Testis (tissue), 5 donors: ENCODE results near the gene VGLL2. TPM values are rescaled to one million over a fixed set of nuclear protein-coding genes. Genes with fewer than 3 reads are reported as not detected.

Experiments used
- DNase-seq: peaks from one replicate; pipeline ENCODE4 v3.0.0-alpha.2; 2019
- H3K27ac ChIP-seq, 2 donors: fragments of 200-600 bp; sonication (generic); one replicate each; pipeline ENCODE4 v1.5.1; 2019
- H3K27me3 ChIP-seq: fragments of 200-600 bp; sonication (generic); one replicate; pipeline ENCODE4 v1.5.1; 2019
- H3K36me3 ChIP-seq: fragments of 200-600 bp; sonication (generic); one replicate; pipeline ENCODE4 v1.5.1; 2017; ENCODE audit warnings: low read depth; ENCODE audit errors: missing control alignments
- H3K4me1 ChIP-seq: fragments of 200-600 bp; sonication (generic); one replicate; pipeline ENCODE4 v1.5.1; 2019
- H3K4me3 ChIP-seq, 2 donors: fragments of 200-600 bp; sonication (generic); one replicate each; pipeline ENCODE4 v1.5.1; 2017 to 2019
- H3K9me3 ChIP-seq: fragments of 200-600 bp; sonication (generic); one replicate; pipeline ENCODE4 v1.5.1; 2017
- POLR2A ChIP-seq: fragments of 450-650 bp; IDR thresholded peaks from one replicate; pipeline ENCODE4 v1.6.1; 2017; ENCODE audit warnings: antibody characterized with exemption, mild to moderate bottlenecking, moderate library complexity
- WGBS, 2 donors: methylation state at CpG; one replicate each; pipeline ENCODE4 v1.1.5; 2018; 5-methylcytosine and 5-hydroxymethylcytosine counted together
- intact Hi-C: fragments of 100-400 bp; cut with DNase I; formaldehyde crosslinking; loops from one replicate; pipeline ENCODE4 v1.15.1; 2023; ENCODE audit warnings: low total_unique reads
- long read RNA-seq, 2 donors: transcript quantifications; one replicate each; lab custom pipeline, GENCODE V29; 2026
- polyA plus RNA-seq: library from polyadenylated mRNA; stranded (reverse); fragments of 350-450 nt; fragmentation: Illumina TruSeq; extraction: RNeasy Lipid Tissue Mini Kit (QIAGEN cat#74804); gene quantifications from one replicate; pipeline ENCODE4 v1.2.3, GENCODE V29; 2014; ENCODE audit warnings: low read depth, low replicate concordance; ENCODE audit not compliant: insufficient read depth
- total RNA-seq, 2 donors: library from RNA; depleted of rRNA; stranded (reverse); fragments of >200 nt; gene quantifications; one replicate each; pipeline ENCODE4 v1.2.3, GENCODE V29; 2016
- TF ChIP-seq, protein P1 (sequence below), 3 experiments: fragments of 450-650 bp in 2 of 3; fragments of 200-600 bp in 1 of 3; sonication (generic) in 1 of 3; IDR thresholded peaks; one replicate each; pipeline ENCODE4 v1.5.1; 2016 to 2019; ENCODE audit warnings: antibody characterized with exemption in 3 of 3, mild to moderate bottlenecking in 2 of 3, moderate library complexity in 1 of 3

VGLL2 gene
- total RNA-seq, result 1 to 10 TPM; 1.7 TPM
- polyA plus RNA-seq, result 1.7 TPM
- long read RNA-seq, donor 1, result 0 reads
- long read RNA-seq, donor 2, result 0 reads

DNA sequence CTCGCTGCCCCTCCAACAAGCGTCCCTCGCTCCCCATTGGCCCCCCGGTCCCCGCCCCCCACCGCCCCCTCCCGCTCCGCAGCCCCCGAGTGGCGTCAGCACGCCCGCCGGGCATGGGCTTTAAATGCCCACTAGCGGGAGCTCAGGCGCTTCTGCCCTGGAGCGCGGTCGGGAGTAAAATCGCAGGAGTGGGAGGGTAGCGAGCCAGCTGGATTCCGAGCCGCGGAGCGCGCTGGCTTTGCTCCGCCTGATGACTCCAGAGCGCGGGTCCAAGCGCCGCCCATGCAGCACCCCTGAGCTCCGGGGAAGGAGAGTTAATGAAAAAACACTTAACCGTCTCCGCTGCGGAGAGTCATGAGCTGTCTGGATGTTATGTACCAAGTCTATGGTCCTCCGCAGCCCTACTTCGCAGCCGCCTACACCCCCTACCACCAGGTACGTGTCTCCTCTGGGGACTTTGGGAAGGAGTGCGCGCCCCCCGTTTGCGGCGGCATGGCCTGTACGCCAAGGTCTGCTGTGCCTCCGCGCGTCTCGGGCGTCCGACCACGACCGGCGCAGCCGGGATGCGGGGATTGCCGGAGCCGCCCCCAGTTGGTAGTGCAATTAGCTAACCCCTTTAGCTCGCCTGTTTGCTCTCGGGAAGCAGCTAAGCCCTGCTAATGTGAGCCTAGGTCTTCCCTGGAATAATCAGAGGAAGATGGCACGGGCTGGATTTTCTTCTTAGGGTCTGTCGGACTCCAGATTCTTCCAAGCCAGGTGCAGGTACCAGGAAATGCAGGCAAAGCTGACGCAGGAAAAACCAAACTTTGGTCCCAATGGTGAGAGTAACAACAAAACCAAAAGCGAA lies at the start of gene VGLL2:
Gene VGLL2 (plus strand): TSS at position 149 of the 847 bp plus-strand sequence. CDS start 206 bp downstream, at position 355.
- Histone ChIP-seq H3K36me3 (no peaks in the 10 kb centered on the region), H3K27ac (no peak within 1 kb of the TSS), H3K4me1 (peaks cover 11% of the 10 kb centered on the region), H3K9me3 (no peaks in the 10 kb centered on the region), H3K27me3 (no peaks in the 10 kb centered on the region), H3K4me3 (peak within 1 kb of the TSS; percentile 40 to 42)
- WGBS, 2 donors, result 0 to 1% methylated on average over 16 to 59 of the region's 63 CpGs
- DNase-seq, result peak; percentile 67
- TF ChIP-seq, protein P1, sequence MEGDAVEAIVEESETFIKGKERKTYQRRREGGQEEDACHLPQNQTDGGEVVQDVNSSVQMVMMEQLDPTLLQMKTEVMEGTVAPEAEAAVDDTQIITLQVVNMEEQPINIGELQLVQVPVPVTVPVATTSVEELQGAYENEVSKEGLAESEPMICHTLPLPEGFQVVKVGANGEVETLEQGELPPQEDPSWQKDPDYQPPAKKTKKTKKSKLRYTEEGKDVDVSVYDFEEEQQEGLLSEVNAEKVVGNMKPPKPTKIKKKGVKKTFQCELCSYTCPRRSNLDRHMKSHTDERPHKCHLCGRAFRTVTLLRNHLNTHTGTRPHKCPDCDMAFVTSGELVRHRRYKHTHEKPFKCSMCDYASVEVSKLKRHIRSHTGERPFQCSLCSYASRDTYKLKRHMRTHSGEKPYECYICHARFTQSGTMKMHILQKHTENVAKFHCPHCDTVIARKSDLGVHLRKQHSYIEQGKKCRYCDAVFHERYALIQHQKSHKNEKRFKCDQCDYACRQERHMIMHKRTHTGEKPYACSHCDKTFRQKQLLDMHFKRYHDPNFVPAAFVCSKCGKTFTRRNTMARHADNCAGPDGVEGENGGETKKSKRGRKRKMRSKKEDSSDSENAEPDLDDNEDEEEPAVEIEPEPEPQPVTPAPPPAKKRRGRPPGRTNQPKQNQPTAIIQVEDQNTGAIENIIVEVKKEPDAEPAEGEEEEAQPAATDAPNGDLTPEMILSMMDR (IDR thresholded peaks at IDR 0.05), result no peak
- no peak for TF ChIP-seq POLR2A
- intact Hi-C loops, result no loop called here

DNA sequence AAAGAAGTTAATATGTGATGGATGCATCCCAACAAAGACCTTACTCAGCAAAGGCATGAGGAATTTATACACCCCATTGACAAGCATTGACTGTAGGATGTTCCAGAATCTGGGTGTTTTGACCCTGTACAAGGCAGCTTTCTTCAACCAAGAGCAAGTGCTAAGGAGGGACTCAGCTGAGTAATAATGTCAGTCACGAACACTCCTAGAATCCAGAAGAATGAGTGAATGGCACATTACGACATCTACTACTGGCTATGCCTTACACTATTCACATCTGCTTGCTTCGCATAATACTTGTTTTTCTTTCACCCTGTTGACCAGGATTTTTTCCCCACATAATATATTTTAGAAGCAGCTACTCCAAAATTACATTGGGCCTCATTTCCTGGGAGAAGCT lies 42.5 kb upstream of the VGLL2 start:
- Histone ChIP-seq H3K36me3 (no peaks in the 10 kb centered on the region), H3K27me3 (no peaks in the 10 kb centered on the region), H3K4me3 (no peak overlapping the region), H3K4me1 (no peaks in the 10 kb centered on the region), H3K9me3 (no peaks in the 10 kb centered on the region), H3K27ac (no peak overlapping the region)
- intact Hi-C loops, result no loop called here
- WGBS, 2 donors, result 86 to 88% methylated on average over 3 of the region's 3 CpGs
- TF ChIP-seq POLR2A, result no peak
- TF ChIP-seq, protein P1 (IDR thresholded peaks at IDR 0.05), result no peak
- DNase-seq, result no peak

DNA sequence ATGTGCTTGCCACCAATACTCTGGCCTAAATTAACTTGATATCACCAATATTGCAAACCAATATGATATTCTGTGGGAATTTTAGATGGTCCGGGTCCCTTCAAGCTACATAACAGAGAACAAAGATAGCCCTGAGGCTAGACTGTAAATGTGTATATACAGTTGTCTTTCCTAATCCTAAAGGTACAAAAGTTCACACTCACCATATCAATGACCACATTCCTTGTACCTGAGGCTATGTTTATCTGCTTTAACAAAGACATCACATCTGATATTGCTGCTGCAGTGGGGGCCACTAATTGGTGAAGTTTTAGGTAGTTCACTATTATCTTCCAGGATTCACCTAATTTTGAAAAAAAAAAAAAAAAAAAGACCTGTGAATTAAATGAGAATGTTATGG lies 38.6 kb upstream of the VGLL2 start:
- no peaks in the 10 kb centered on the region for H3K36me3 ChIP-seq
- no peaks in the 10 kb centered on the region for H3K4me1 ChIP-seq
- no peak overlapping the region for H3K4me3 ChIP-seq
- no peak overlapping the region for H3K27ac ChIP-seq
- H3K9me3 ChIP-seq, result no peaks in the 10 kb centered on the region
- intact Hi-C loops, result no loop called here
- no peak for DNase-seq
- no peaks in the 10 kb centered on the region for H3K27me3 ChIP-seq
- TF ChIP-seq POLR2A, result no peak
- TF ChIP-seq, protein P1 (IDR thresholded peaks at IDR 0.05), result no peak
- 91 to 100% methylated on average over 1 of the region's 1 CpG for WGBS, 2 donors

DNA sequence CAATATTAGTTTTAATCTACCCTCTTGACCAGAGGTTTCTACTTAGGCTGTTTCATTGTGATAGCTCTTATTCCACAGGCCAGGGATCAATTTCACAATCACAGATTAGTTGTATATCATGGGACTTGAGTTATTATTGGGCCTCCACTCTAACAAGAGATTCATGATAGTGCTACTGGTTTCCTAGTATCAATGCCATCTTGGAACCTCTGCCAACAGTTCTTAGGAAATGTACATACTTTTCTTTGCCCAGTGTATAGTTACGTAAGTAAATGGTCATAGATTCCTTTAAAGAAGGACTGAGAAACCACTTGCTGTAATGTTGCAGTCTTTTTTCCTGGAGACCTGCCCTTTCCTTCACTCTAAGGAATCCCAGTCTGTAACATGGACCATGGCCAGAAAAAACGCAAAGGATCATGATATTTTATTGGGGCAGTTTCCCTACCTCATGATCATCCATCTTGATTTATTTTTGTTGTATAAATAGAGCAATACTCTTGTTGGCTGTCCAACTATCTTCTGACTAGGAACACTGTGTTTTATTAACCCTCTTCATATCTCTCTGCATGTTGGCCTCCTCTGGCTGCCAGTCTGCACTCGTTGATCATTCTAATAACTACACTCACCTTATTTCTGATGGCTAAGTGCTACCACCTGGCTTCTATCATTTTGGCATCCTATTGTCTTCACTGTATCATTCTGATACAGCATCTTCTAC lies 38.0 kb upstream of the VGLL2 start:
- no peak overlapping the region for H3K27ac ChIP-seq
- H3K4me1 ChIP-seq, result no peaks in the 10 kb centered on the region
- H3K36me3 ChIP-seq, result no peaks in the 10 kb centered on the region
- H3K4me3 ChIP-seq, result no peak overlapping the region
- 76 to 80% methylated on average over 3 of the region's 3 CpGs for WGBS, 2 donors
- no peak for DNase-seq
- intact Hi-C loops, result no loop called here
- TF ChIP-seq, protein P1 (IDR thresholded peaks at IDR 0.05), result no peak
- TF ChIP-seq POLR2A, result no peak
- no peaks in the 10 kb centered on the region for H3K27me3 ChIP-seq
- no peaks in the 10 kb centered on the region for H3K9me3 ChIP-seq
